Fibroblast of lung (primary cell): ENCODE data around the gene IL17B.

Experiments
- EZH2 ChIP-seq: IDR thresholded peaks from 2 replicates; pipeline ENCODE4 v1.5.1; 2012; ENCODE audit warnings: low read length, control low read depth, mild to moderate bottlenecking; ENCODE audit errors: missing control alignments
- TF ChIP-seq, protein P1 (sequence below), 2 donors: IDR thresholded peaks in 1 of 2; conservative IDR thresholded peaks in 1 of 2; 1 replicate in 1 of 2; 2 replicates in 1 of 2; pipeline ENCODE4 v1.5.1; 2011 to 2012; ENCODE audit warnings: low read length in 2 of 2, control low read depth in 1 of 2, inconsistent platforms in 1 of 2, low read depth in 1 of 2, mild to moderate bottlenecking in 1 of 2

DNA sequence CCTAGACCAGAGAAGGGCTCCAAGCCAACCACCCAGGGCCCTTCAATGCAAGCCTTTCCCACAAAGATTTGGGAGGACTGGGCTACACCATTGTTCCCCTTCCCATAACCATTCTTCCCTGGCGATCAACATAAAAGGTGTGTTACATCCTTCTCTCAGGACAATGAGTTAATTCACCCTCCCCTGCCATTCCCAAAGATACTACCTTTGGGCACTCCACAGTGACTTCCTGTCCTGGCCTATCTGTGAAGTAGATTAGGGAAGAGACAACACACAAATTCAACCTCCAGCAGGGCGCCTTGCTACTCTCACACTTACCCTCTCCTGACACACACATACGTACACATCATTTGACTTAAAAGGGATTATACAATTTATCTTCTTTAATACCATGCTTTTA, 23.2 kb upstream of the IL17B start:
- no peak for TF ChIP-seq EZH2
- TF ChIP-seq, protein P1, sequence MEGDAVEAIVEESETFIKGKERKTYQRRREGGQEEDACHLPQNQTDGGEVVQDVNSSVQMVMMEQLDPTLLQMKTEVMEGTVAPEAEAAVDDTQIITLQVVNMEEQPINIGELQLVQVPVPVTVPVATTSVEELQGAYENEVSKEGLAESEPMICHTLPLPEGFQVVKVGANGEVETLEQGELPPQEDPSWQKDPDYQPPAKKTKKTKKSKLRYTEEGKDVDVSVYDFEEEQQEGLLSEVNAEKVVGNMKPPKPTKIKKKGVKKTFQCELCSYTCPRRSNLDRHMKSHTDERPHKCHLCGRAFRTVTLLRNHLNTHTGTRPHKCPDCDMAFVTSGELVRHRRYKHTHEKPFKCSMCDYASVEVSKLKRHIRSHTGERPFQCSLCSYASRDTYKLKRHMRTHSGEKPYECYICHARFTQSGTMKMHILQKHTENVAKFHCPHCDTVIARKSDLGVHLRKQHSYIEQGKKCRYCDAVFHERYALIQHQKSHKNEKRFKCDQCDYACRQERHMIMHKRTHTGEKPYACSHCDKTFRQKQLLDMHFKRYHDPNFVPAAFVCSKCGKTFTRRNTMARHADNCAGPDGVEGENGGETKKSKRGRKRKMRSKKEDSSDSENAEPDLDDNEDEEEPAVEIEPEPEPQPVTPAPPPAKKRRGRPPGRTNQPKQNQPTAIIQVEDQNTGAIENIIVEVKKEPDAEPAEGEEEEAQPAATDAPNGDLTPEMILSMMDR (conservative IDR thresholded peaks at IDR 0.05 in 1 of 2, IDR thresholded peaks at IDR 0.05 in 1 of 2; ENCODE audit: low read depth in 1 of 2, low read length in 2 of 2) = no peak
